ENCODE results near the gene TMEM255B.

The TMEM255B gene

DNA sequence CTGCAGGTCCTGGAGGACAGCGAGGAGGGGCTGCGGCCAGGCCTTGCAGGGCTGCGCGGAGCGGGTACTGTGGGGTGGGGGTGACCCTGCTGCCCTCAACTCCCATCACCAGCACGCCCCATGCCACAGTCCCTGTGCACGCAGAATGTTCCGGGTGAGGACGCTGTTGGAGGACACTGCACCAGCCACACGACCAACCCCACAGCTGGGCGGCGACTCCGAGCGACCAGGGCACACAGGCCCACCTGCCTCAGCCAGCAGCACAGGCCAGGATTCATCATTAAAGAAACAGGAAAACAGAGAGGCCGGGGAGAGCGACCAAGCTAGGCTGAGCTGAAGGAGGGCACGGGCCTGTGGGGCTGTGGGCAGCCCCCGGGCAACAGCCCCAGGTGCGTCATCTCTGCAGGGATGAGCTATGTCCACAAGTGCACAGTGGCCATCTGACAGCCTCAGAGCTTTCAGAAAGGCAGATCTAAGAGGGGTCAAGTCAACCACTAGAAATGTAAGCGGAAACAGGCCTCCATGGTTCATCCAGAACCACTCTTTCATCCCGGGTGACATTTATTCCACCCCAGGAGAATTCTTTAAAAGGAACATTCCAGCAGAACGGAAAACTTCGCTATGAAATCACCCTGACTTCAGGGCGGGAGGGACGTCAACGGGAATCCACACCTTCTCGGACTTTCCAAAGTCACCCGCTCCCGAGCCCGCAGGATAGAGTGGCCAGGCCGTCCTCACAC lies 103.3 kb downstream of the TMEM255B start:
- in situ Hi-C loops (cut with HindIII; ENCODE audit: low sequenced_read_pairs) = no loop called here
- TF ChIP-seq, protein P1, sequence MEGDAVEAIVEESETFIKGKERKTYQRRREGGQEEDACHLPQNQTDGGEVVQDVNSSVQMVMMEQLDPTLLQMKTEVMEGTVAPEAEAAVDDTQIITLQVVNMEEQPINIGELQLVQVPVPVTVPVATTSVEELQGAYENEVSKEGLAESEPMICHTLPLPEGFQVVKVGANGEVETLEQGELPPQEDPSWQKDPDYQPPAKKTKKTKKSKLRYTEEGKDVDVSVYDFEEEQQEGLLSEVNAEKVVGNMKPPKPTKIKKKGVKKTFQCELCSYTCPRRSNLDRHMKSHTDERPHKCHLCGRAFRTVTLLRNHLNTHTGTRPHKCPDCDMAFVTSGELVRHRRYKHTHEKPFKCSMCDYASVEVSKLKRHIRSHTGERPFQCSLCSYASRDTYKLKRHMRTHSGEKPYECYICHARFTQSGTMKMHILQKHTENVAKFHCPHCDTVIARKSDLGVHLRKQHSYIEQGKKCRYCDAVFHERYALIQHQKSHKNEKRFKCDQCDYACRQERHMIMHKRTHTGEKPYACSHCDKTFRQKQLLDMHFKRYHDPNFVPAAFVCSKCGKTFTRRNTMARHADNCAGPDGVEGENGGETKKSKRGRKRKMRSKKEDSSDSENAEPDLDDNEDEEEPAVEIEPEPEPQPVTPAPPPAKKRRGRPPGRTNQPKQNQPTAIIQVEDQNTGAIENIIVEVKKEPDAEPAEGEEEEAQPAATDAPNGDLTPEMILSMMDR (IDR thresholded peaks at IDR 0.05; ENCODE audit: low read depth, low read length, missing control alignments) = no peak
- peak overlapping the region; percentile 69 for H3K4me3 ChIP-seq (ENCODE audit: low read depth, low read length)
- DNase-seq (ENCODE audit: low read depth) = no peak

DNA sequence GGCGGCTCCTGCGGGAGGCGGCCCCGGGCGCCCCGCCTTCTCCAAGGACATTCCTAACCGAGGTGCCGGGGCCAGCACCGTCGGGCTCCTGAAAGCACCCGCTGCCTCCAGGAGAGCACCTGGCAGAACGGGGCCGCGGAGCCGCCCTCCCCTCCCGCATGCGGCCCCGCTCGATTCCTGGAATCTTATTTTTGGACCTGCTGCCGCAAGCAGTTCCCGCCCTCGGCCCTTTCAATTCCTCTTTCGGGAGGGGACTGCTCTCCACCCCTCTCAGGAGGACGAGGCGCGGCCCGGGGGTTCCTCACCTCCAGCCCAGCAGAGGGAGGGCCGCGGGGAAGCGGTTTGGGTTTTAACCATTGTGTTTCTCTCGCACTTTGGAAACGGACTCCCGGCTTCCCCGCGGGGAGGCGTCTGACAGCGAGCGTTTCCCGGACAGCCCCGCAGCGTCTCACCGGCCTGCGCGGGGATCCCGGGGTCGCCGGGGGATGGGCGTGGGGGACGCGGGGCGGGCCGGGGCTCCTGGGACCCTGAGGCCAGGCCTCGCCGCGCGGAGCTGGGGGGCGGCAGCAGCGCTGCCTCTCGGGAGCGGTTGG lies 104.0 kb downstream of the TMEM255B start:
- in situ Hi-C loops (cut with HindIII; ENCODE audit: low sequenced_read_pairs) = no loop called here
- TF ChIP-seq, protein P1 (IDR thresholded peaks at IDR 0.05; ENCODE audit: low read depth, low read length, missing control alignments) = no peak

DNA sequence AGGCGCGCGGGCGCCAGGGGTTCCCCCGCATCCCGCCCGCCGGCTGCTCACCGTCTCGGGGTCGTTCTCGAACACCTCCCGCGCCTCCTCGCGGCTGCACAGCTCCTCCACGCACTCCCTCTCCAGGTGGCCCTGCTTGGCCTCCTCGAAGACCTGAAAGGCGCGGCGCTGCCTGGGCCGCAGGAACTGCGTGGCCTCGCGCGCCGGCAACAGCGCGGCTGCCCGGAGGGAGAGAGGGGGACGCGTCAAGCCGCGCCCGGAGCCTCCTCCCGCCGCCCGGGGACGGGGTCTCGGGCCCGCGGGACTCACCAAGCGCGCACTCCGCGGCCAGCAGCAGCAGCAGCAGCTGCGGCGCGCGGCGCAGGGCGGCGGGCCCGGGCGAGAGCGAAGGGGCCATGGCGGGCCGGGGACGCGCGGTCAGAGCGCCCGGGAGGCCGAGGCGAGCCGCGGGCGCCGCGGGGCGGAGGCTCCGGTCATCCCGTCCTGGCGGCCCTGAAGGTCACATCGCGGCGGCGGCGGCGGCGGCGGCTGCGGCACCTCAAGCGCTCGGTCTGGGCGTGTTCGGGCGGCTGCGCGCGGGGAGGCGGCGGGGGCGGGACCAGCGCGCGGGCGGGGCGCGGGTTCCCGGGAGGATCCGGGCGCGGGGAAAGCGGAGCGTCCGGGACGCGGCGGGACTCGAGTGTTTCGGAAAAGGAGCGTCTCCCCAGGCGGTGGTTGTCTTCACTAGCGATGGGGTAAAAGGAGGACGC lies 104.7 kb downstream of the TMEM255B start, which contains the start of gene GAS6:
Gene GAS6, minus strand, starts transcription at position 553 of the 749 bp plus-strand sequence. Its CDS starts 156 bp downstream, at position 397.
- peak within 1 kb of the TSS; percentile 69 for H3K4me3 ChIP-seq (ENCODE audit: low read depth, low read length)
- TF ChIP-seq, protein P1 (IDR thresholded peaks at IDR 0.05; ENCODE audit: low read depth, low read length, missing control alignments) = peak; percentile 11
- no peak for DNase-seq (ENCODE audit: low read depth)
- in situ Hi-C loops (cut with HindIII; ENCODE audit: low sequenced_read_pairs) = no loop called here

More for the DNA sequence above, 104.0 kb downstream of the TMEM255B start:
- peak overlapping the region; percentile 69 for H3K4me3 ChIP-seq (ENCODE audit: low read depth, low read length)
- DNase-seq (ENCODE audit: low read depth) = no peak

DNA sequence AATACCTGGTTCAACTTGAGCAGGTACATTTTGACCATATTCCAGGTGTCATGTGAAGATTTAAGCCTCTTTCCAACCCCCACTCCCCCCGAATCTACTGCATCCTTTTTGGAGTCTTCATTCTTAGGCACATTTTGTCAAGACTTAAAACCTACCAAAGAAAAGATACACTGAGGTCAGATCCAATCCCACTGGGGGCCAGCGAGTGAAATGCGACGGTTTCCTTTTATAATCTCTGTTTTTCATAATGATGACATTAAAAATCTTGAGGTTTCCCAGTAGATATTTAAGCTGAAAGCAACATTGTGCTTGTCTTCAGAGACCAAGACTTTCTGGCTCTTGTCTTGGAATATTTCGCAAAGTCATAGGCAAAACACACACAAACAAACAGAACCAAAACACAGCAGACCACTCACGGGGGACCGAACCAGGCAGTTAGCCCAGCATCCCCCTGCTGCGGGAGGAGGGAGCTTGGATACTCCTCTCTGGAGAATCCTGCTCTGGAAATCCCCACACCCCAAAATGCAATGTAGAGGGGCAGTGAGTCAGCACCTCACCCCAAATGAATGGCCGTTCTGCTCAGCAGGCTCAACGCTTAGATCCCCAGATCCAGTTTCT lies 105.4 kb downstream of the TMEM255B start:
- TF ChIP-seq, protein P1 (IDR thresholded peaks at IDR 0.05; ENCODE audit: low read depth, low read length, missing control alignments) = no peak
- no peak for DNase-seq (ENCODE audit: low read depth)
- peak overlapping the region; percentile 69 for H3K4me3 ChIP-seq (ENCODE audit: low read depth, low read length)
- in situ Hi-C loops (cut with HindIII; ENCODE audit: low sequenced_read_pairs) = no loop called here

DNA sequence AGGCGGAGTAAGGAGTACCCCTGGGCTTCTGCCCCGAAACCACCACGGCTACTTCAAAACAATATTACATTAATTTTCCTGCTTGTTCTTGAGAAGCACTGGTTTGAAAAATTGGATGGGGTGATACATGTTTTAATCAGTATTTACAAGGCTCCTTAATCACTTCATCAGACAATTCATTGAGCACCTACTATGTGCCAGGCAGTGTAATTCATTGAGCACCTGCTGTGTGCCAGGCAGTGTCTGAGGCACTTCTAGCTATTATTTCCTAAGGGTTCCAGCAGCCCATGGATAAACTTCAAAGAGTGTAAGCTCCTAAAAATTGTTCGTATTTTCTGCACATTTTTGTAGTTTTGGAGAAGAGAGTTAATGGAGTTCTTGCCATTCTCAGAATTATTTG lies 106.4 kb downstream of the TMEM255B start:
- TF ChIP-seq, protein P1 (IDR thresholded peaks at IDR 0.05; ENCODE audit: low read depth, low read length, missing control alignments) = no peak
- DNase-seq (ENCODE audit: low read depth) = no peak
- H3K4me3 ChIP-seq (ENCODE audit: low read depth, low read length) = no peak overlapping the region
- in situ Hi-C loops (cut with HindIII; ENCODE audit: low sequenced_read_pairs) = no loop called here
